ENCODE results near the gene PUM1. TPM values are rescaled to one million over a fixed set of nuclear protein-coding genes. Genes with fewer than 3 reads are reported as not detected.

Gene PUM1
- total RNA-seq, 1 experiment from 2014 or later, result 109 TPM

GRCh38 chr1:30984165-30984889, 81.2 kb downstream of the PUM1 start:
- DNase-seq (ENCODE audit: low read depth, low spot score) (no peak), ATAC-seq (no peak)
- no peaks in the 10 kb centered on the region for H3K4me1 ChIP-seq (ENCODE audit: control insufficient read depth, insufficient read depth, low read length)
- ChIA-PET CTCF (no interaction called here), POLR2A (no interaction called here)
- H3K27ac ChIP-seq (ENCODE audit: low read length), result no peak overlapping the region
- H3K36me3 ChIP-seq (ENCODE audit: control insufficient read depth, insufficient read depth, low read length), result peaks cover 7% of the 10 kb centered on the region; the same call in 1 of the 2 replicates
- H3K9me3 ChIP-seq (ENCODE audit: control insufficient read depth, insufficient read depth, low read depth, low read length), result no peaks in the 10 kb centered on the region
- intact Hi-C loops (cut with micrococcal nuclease; ENCODE audit: unreplicated experiment), result no loop called here
- H3K27me3 ChIP-seq (ENCODE audit: control insufficient read depth, insufficient read depth, low read length), result no peaks in the 10 kb centered on the region
- in situ Hi-C loops (cut with HindIII; ENCODE audit: low pct_unique_long_range_greater_than_20kb, low sequenced_read_pairs), result no loop called here
- no peak overlapping the region for H3K4me3 ChIP-seq (ENCODE audit: low read depth in 2 of 2, low read length in 2 of 2)
- BruUV-seq (replicated peaks), result no TSS peak
- TF ChIP-seq POLR2AphosphoS5 (IDR thresholded peaks at IDR 0.05; ENCODE audit: low read depth, low read length), result no peak
- TF ChIP-seq TCF7L2 (IDR thresholded peaks at IDR 0.05; ENCODE audit: low read depth, low read length), result no peak
- TF ChIP-seq CTCF (IDR thresholded peaks at IDR 0.05), result no peak; the same call in 1 of the 2 replicates
- no peak for TF ChIP-seq REST (IDR thresholded peaks at IDR 0.05; ENCODE audit: insufficient read depth in 1 of 2, low read depth in 2 of 2, low read length in 1 of 2)
- no peak for TF ChIP-seq SIN3A (IDR thresholded peaks at IDR 0.05; ENCODE audit: borderline replicate concordance, insufficient read depth, low read depth, low read length)

GRCh38 chr1:30982937-30983336, 82.6 kb downstream of the PUM1 start:
- no peaks in the 10 kb centered on the region for H3K4me1 ChIP-seq (ENCODE audit: control insufficient read depth, insufficient read depth, low read length)
- no peaks in the 10 kb centered on the region for H3K27me3 ChIP-seq (ENCODE audit: control insufficient read depth, insufficient read depth, low read length)
- peaks cover 7% of the 10 kb centered on the region; the same call in 1 of the 2 replicates for H3K36me3 ChIP-seq (ENCODE audit: control insufficient read depth, insufficient read depth, low read length)
- H3K4me3 ChIP-seq (ENCODE audit: low read depth in 2 of 2, low read length in 2 of 2), result no peak overlapping the region
- no peak for DNase-seq (ENCODE audit: low read depth, low spot score)
- ChIA-PET CTCF (no interaction called here), POLR2A (no interaction called here)
- ATAC-seq, result no peak
- in situ Hi-C loops (cut with HindIII; ENCODE audit: low pct_unique_long_range_greater_than_20kb, low sequenced_read_pairs) (no loop called here), intact Hi-C loops (cut with micrococcal nuclease; ENCODE audit: unreplicated experiment) (no loop called here)
- TF ChIP-seq CTCF (IDR thresholded peaks at IDR 0.05) (no peak), SIN3A (IDR thresholded peaks at IDR 0.05; ENCODE audit: borderline replicate concordance, insufficient read depth, low read depth, low read length) (no peak), REST (IDR thresholded peaks at IDR 0.05; ENCODE audit: insufficient read depth in 1 of 2, low read depth in 2 of 2, low read length in 1 of 2) (no peak), TCF7L2 (IDR thresholded peaks at IDR 0.05; ENCODE audit: low read depth, low read length) (no peak), POLR2AphosphoS5 (IDR thresholded peaks at IDR 0.05; ENCODE audit: low read depth, low read length) (no peak)
- H3K9me3 ChIP-seq (ENCODE audit: control insufficient read depth, insufficient read depth, low read depth, low read length), result no peaks in the 10 kb centered on the region
- no TSS peak for BruUV-seq (replicated peaks)
- H3K27ac ChIP-seq (ENCODE audit: low read length), result no peak overlapping the region

All from Panc1 (cell line).